ENCODE measurements around the gene PTPRC.

The PTPRC gene

DNA sequence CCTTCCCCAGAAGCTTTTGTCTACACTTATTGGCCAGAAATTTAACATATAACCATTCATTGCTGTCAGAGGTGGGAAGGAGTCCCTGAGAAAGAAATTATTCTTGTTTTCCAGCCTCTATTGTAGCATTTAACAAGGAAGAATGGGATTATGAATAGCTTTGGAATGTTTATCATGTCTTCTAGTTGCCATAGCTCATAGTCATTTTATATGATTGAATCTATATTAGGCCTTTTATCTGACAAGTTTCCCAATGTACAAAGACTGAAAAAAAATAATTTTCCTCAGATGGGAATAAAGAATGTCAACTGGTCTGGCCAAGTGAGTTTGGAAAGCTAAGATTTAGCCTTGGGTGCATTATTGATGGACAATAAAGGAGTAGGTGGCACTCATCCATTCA lies 28.3 kb downstream of the PTPRC start (continued):
- TF ChIP-seq ZNF626 (tag by site-specific recombination; IDR thresholded peaks at IDR 0.05) (no peak), ZNF768 (tag by site-specific recombination; IDR thresholded peaks at IDR 0.05) (no peak), ZNF549 (tag by site-specific recombination; IDR thresholded peaks at IDR 0.05) (no peak), ZNF132 (tag by site-specific recombination; IDR thresholded peaks at IDR 0.05; ENCODE audit: borderline replicate concordance) (no peak)
- TF ChIP-seq, protein P1, sequence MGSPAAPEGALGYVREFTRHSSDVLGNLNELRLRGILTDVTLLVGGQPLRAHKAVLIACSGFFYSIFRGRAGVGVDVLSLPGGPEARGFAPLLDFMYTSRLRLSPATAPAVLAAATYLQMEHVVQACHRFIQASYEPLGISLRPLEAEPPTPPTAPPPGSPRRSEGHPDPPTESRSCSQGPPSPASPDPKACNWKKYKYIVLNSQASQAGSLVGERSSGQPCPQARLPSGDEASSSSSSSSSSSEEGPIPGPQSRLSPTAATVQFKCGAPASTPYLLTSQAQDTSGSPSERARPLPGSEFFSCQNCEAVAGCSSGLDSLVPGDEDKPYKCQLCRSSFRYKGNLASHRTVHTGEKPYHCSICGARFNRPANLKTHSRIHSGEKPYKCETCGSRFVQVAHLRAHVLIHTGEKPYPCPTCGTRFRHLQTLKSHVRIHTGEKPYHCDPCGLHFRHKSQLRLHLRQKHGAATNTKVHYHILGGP (tag by site-specific recombination; IDR thresholded peaks at IDR 0.05), result no peak

DNA sequence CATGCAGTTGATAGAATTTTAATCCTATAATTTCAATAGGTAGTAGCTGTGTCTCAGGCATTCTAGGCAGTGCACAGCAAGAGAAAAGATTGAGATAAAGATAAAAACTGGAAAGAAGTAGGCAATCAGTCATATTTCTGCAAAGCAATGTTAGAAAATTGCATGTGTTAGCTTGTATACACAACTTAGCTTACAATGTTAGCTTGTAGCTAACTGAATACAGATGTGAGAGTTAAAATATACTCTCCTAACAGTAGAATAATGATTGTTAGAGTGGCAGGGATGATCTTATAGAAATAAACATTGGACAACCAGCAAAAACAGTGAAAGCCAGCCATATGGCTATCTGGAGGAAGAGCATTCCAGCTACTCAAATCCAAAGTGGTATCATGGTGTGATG lies 29.0 kb downstream of the PTPRC start:
- POLR2A ChIA-PET, result no interaction called here
- H3K4me1 ChIP-seq (ENCODE audit: control insufficient read depth, insufficient read depth, low read length), result no peaks in the 10 kb centered on the region
- CTCF ChIA-PET, result interaction anchor here (0.7 to 1.2 kb wide), 2 partner anchors 19 to 33 kb away, joined by 3 read pairs; no protein-coding TSS in a partner anchor
- no peak overlapping the region for H3K4me3 ChIP-seq (ENCODE audit: low read depth, low read length)
- H3K36me3 ChIP-seq (ENCODE audit: control insufficient read depth in 2 of 2, insufficient read depth in 1 of 2, low read length in 2 of 2), result no peaks in the 10 kb centered on the region
- no peak overlapping the region for H3K27ac ChIP-seq (ENCODE audit: extremely low read depth, low read depth, low read length)
- TF ChIP-seq YY1 (tag by site-specific recombination; IDR thresholded peaks at IDR 0.05) (no peak), ZNF747 (tag by site-specific recombination; IDR thresholded peaks at IDR 0.05) (no peak), ZNF596 (tag by site-specific recombination; IDR thresholded peaks at IDR 0.05) (no peak), ZNF146 (tag by site-specific recombination; IDR thresholded peaks at IDR 0.05) (no peak), ZNF555 (tag by site-specific recombination; conservative IDR thresholded peaks at IDR 0.05) (no peak), ZNF624 (tag by site-specific recombination; IDR thresholded peaks at IDR 0.05) (no peak), ZSCAN16 (tag by site-specific recombination; IDR thresholded peaks at IDR 0.05) (no peak), ZNF157 (tag by site-specific recombination; IDR thresholded peaks at IDR 0.05) (no peak), ZNF791 (tag by site-specific recombination; IDR thresholded peaks at IDR 0.05) (no peak), ZNF155 (tag by site-specific recombination; IDR thresholded peaks at IDR 0.05) (no peak), ZNF701 (tag by site-specific recombination; IDR thresholded peaks at IDR 0.05) (no peak), ZNF140 (tag by site-specific recombination; IDR thresholded peaks at IDR 0.05) (no peak), ZNF37A (tag by site-specific recombination; IDR thresholded peaks at IDR 0.05) (no peak)
- TF ChIP-seq, protein P2, sequence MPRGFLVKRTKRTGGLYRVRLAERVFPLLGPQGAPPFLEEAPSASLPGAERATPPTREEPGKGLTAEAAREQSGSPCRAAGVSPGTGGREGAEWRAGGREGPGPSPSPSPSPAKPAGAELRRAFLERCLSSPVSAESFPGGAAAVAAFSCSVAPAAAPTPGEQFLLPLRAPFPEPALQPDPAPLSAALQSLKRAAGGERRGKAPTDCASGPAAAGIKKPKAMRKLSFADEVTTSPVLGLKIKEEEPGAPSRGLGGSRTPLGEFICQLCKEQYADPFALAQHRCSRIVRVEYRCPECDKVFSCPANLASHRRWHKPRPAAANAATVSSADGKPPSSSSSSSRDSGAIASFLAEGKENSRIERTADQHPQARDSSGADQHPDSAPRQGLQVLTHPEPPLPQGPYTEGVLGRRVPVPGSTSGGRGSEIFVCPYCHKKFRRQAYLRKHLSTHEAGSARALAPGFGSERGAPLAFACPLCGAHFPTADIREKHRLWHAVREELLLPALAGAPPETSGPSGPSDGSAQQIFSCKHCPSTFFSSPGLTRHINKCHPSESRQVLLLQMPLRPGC (tag by site-specific recombination; IDR thresholded peaks at IDR 0.05), result no peak
- TF ChIP-seq, protein P3, sequence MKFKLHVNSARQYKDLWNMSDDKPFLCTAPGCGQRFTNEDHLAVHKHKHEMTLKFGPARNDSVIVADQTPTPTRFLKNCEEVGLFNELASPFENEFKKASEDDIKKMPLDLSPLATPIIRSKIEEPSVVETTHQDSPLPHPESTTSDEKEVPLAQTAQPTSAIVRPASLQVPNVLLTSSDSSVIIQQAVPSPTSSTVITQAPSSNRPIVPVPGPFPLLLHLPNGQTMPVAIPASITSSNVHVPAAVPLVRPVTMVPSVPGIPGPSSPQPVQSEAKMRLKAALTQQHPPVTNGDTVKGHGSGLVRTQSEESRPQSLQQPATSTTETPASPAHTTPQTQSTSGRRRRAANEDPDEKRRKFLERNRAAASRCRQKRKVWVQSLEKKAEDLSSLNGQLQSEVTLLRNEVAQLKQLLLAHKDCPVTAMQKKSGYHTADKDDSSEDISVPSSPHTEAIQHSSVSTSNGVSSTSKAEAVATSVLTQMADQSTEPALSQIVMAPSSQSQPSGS (tag by site-specific recombination; IDR thresholded peaks at IDR 0.05; ENCODE audit: low read depth), result no peak
- TF ChIP-seq, protein P4, sequence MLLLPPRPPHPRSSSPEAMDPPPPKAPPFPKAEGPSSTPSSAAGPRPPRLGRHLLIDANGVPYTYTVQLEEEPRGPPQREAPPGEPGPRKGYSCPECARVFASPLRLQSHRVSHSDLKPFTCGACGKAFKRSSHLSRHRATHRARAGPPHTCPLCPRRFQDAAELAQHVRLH (tag by site-specific recombination; IDR thresholded peaks at IDR 0.05), result no peak
- H3K9me3 ChIP-seq (ENCODE audit: control insufficient read depth, insufficient read depth, low read depth, low read length), result no peaks in the 10 kb centered on the region
